Activated naive CD4-positive, alpha-beta T cell treated with anti-CD3 and anti-CD28 coated beads, Interleukin-2, amount 50 U/mL, for 72 hours (primary cell): Measurements from ENCODE around the gene ALOX12B. TPM values are rescaled to one million over a fixed set of nuclear protein-coding genes. Genes with fewer than 3 reads are reported as not detected.
"Not testable (repeated sequence)": the region's sequence is repeated elsewhere in the genome, so short reads cannot be mapped to it uniquely, and the experiment has no call there.

Source experiments
- ATAC-seq, 2 donors: fragments of 150-1000 bp; cut with Tn5 transposase; 2 replicates each; pipeline ENCODE4 v1.10.0; 2021; ENCODE audit warnings: mild to moderate bottlenecking in 2 of 2, moderate library complexity in 2 of 2
- DNase-seq, 2 donors: peaks; one replicate each; pipeline ENCODE4 v3.0.0; 2021 to 2022; ENCODE audit warnings: low spot score in 2 of 2
- H3K27ac Mint-ChIP-seq, 2 donors: one replicate each; pipeline ENCODE4 v1.8.0; 2022; ENCODE audit warnings: mild to moderate bottlenecking in 2 of 2, mixed read lengths in 2 of 2
- H3K36me3 Mint-ChIP-seq, 2 donors: one replicate each; pipeline ENCODE4 v1.8.0; 2022; ENCODE audit warnings: mixed read lengths in 2 of 2
- H3K9me3 Mint-ChIP-seq, 2 donors: one replicate each; pipeline ENCODE4 v1.8.0; 2022; ENCODE audit warnings: mixed read lengths in 2 of 2
- total RNA-seq, 2 donors: library from RNA; stranded (reverse); gene quantifications; one replicate each; pipeline ENCODE4 v1.2.3, GENCODE V29; 2022

Gene ALOX12B
- total RNA-seq, 2 donors from 2014 or later: 1.5 to 3.2 TPM

- no peak for DNase-seq
- Mint-ChIP-seq H3K36me3 (no peaks in the 10 kb centered on the region), H3K27ac (no peak overlapping the region), H3K9me3 (no peaks in the 10 kb centered on the region)
- no peak for ATAC-seq
These were observed 42.4 kb downstream of the ALOX12B start for GRCh38 chr17:8044819-8045810.

- H3K36me3 Mint-ChIP-seq: no peaks in the 10 kb centered on the region
- no peaks in the 10 kb centered on the region for H3K9me3 Mint-ChIP-seq
- DNase-seq: no peak
- ATAC-seq: no peak
- H3K27ac Mint-ChIP-seq: no peak overlapping the region
These were observed 45.5 kb downstream of the ALOX12B start for GRCh38 chr17:8041979-8042378.

- ATAC-seq (peak; percentile 45 to 72), DNase-seq (no peak)
- no peaks in the 10 kb centered on the region for H3K36me3 Mint-ChIP-seq
- H3K9me3 Mint-ChIP-seq: no peaks in the 10 kb centered on the region
- no peak overlapping the region for H3K27ac Mint-ChIP-seq
These were observed 46.1 kb downstream of the ALOX12B start for GRCh38 chr17:8041249-8041928.

- no peak overlapping the region for H3K27ac Mint-ChIP-seq
- no peak for ATAC-seq
These were observed 47.8 kb downstream of the ALOX12B start for GRCh38 chr17:8039611-8040168.

GRCh38 chr17:8038954-8039610 is 48.4 kb downstream of the ALOX12B start, which contains the start of gene ALOX15B:
Gene ALOX15B (plus strand): TSS chr17:8039059. CDS start chr17:8039156, 97 bp downstream.
- no peak for ATAC-seq
- Mint-ChIP-seq H3K36me3 (no peaks in the 10 kb centered on the region), H3K9me3 (no peaks in the 10 kb centered on the region), H3K27ac (no peak within 1 kb of the TSS)
- no peak for DNase-seq

More at GRCh38 chr17:8039611-8040168, 47.8 kb downstream of the ALOX12B start:
- no peak for DNase-seq
- Mint-ChIP-seq H3K36me3 (no peaks in the 10 kb centered on the region), H3K9me3 (no peaks in the 10 kb centered on the region)

GRCh38 chr17:8032442-8032841 is 55.1 kb downstream of the ALOX12B start:
- Mint-ChIP-seq H3K9me3 (no peaks in the 10 kb centered on the region), H3K36me3 (no peaks in the 10 kb centered on the region), H3K27ac (no peak overlapping the region)
- ATAC-seq: no peak
- no peak for DNase-seq

GRCh38 chr17:8031950-8032349 is 55.6 kb downstream of the ALOX12B start:
- no peak for ATAC-seq
- DNase-seq: no peak
- Mint-ChIP-seq H3K36me3 (no peaks in the 10 kb centered on the region), H3K9me3 (no peaks in the 10 kb centered on the region), H3K27ac (no peak overlapping the region)

GRCh38 chr17:8031261-8031661 is 56.3 kb downstream of the ALOX12B start:
- Mint-ChIP-seq H3K36me3 (no peaks in the 10 kb centered on the region), H3K27ac (no peak overlapping the region), H3K9me3 (no peaks in the 10 kb centered on the region)
- DNase-seq (no peak), ATAC-seq (no peak)

GRCh38 chr17:8029121-8029520 is 58.4 kb downstream of the ALOX12B start:
- ATAC-seq (no peak), DNase-seq (no peak)
- Mint-ChIP-seq H3K27ac (no peak overlapping the region), H3K9me3 (no peaks in the 10 kb centered on the region), H3K36me3 (no peaks in the 10 kb centered on the region)

- no peaks in the 10 kb centered on the region for H3K9me3 Mint-ChIP-seq
- H3K27ac Mint-ChIP-seq: no peak overlapping the region
- DNase-seq (no peak), ATAC-seq (no peak)
- no peaks in the 10 kb centered on the region for H3K36me3 Mint-ChIP-seq
These were observed 62.2 kb downstream of the ALOX12B start for GRCh38 chr17:8025176-8025911.

GRCh38 chr17:8024161-8024560 is 63.4 kb downstream of the ALOX12B start:
- DNase-seq, H3K36me3 Mint-ChIP-seq, H3K27ac Mint-ChIP-seq, ATAC-seq, H3K9me3 Mint-ChIP-seq: not testable (repeated sequence)

Other genes starting within 250 kb of the ALOX12B start
- gene TMEM88, start 232.7 kb downstream of the ALOX12B start, total RNA-seq: 1 to 10 TPM; 1.3 to 1.8 TPM
- 100 to 1,000 TPM in 1 of 2 donors, 10 to 100 TPM in 1; 91.4 to 103 TPM for gene NAA38, start 230.2 kb downstream of the ALOX12B start, total RNA-seq
- gene CYB5D1, start 229.7 kb downstream of the ALOX12B start, total RNA-seq: 10 to 100 TPM in 1 of 2 donors, 1 to 10 TPM in 1; 8.0 to 20.2 TPM
- gene CHD3, start 198.9 kb downstream of the ALOX12B start, total RNA-seq: 100 to 1,000 TPM; 182 to 212 TPM
- 1 to 10 TPM; 4.8 to 5.3 TPM for gene RNF227, start 171.4 kb downstream of the ALOX12B start, total RNA-seq
- gene KCNAB3, start 157.9 kb downstream of the ALOX12B start, total RNA-seq: 10 to 100 TPM in 1 of 2 donors, 1 to 10 TPM in 1; 5.4 to 10.9 TPM
- 100 to 1,000 TPM; 190 to 195 TPM for gene TRAPPC1, start 155.8 kb downstream of the ALOX12B start, total RNA-seq
- gene CNTROB, start 155.5 kb downstream of the ALOX12B start, total RNA-seq: 100 to 1,000 TPM in 1 of 2 donors, 10 to 100 TPM in 1; 73.3 to 147 TPM
- gene GUCY2D, start 85.1 kb downstream of the ALOX12B start, total RNA-seq: under 1 TPM in 1 of 2 donors, not detected in 1; 0.19 TPM
- gene ALOX15B, start 48.7 kb downstream of the ALOX12B start, total RNA-seq: not detected
- gene ALOXE3, start 30.8 kb upstream of the ALOX12B start, total RNA-seq: under 1 TPM in 1 of 2 donors, not detected in 1; 0.23 TPM
- 10 to 100 TPM in 1 of 2 donors, 1 to 10 TPM in 1; 7.5 to 10.7 TPM for gene HES7, start 36.4 kb upstream of the ALOX12B start, total RNA-seq
- 100 to 1,000 TPM in 1 of 2 donors, 10 to 100 TPM in 1; 80.9 to 294 TPM for gene PER1, start 64.7 kb upstream of the ALOX12B start, total RNA-seq
- 10 to 100 TPM; 43.6 to 85.6 TPM for gene VAMP2, start 75.2 kb upstream of the ALOX12B start, total RNA-seq
- 10 to 100 TPM; 32.7 to 48.9 TPM for gene TMEM107, start 88.7 kb upstream of the ALOX12B start, total RNA-seq
- gene BORCS6, start 102.5 kb upstream of the ALOX12B start, total RNA-seq: 1 to 10 TPM; 5.4 to 7.2 TPM
- gene AURKB, start 122.9 kb upstream of the ALOX12B start, total RNA-seq: 100 to 1,000 TPM; 169 to 319 TPM
- gene CTC1, start 160.3 kb upstream of the ALOX12B start, total RNA-seq: 100 to 1,000 TPM in 1 of 2 donors, 10 to 100 TPM in 1; 57.6 to 107 TPM
- 100 to 1,000 TPM in 1 of 2 donors, 10 to 100 TPM in 1; 47.0 to 147 TPM for gene PFAS, start 161.6 kb upstream of the ALOX12B start, total RNA-seq
- gene RANGRF, start 201.0 kb upstream of the ALOX12B start, total RNA-seq: 10 to 100 TPM; 39.7 to 80.9 TPM
- 10 to 100 TPM in 1 of 2 donors, 1 to 10 TPM in 1; 3.3 to 19.2 TPM for gene SLC25A35, start 207.7 kb upstream of the ALOX12B start, total RNA-seq
- not detected for gene ARHGEF15, start 222.5 kb upstream of the ALOX12B start, total RNA-seq